Liver (tissue), 3 donors: ENCODE measurements around the gene RORC.

ENCODE experiments used
- ATF3 ChIP-seq: IDR thresholded peaks from 2 replicates; pipeline ENCODE4 v1.6.1; 2016; ENCODE audit warnings: antibody characterized with exemption
- CTCF ChIP-seq: fragments of 150-350 bp; IDR thresholded peaks from 2 replicates; pipeline ENCODE4 v1.5.1; 2017; ENCODE audit warnings: improper control_type of control experiment, low read depth, low read length; ENCODE audit not compliant: missing input control
- EGR1 ChIP-seq, 2 donors: IDR thresholded peaks; 2 replicates each; pipeline ENCODE4 v1.6.1; 2016 to 2018; ENCODE audit warnings: antibody characterized with exemption in 2 of 2, low read depth in 2 of 2
- GABPA ChIP-seq, 2 donors: IDR thresholded peaks in 1 of 2; conservative IDR thresholded peaks in 1 of 2; 2 replicates each; pipeline ENCODE4 v1.6.1; 2016; ENCODE audit warnings: antibody characterized with exemption in 2 of 2, mild to moderate bottlenecking in 1 of 2, moderate library complexity in 1 of 2
- HNF4G ChIP-seq: IDR thresholded peaks from 2 replicates; pipeline ENCODE4 v1.6.1; 2016; ENCODE audit warnings: antibody characterized with exemption
- RAD21 ChIP-seq, 2 donors: IDR thresholded peaks; 2 replicates each; pipeline ENCODE4 v1.6.1; 2016; ENCODE audit warnings: antibody characterized with exemption in 2 of 2, mild to moderate bottlenecking in 2 of 2
- RXRA ChIP-seq, 2 donors: IDR thresholded peaks; 2 replicates each; pipeline ENCODE4 v1.6.1; 2017 to 2018; ENCODE audit warnings: antibody characterized with exemption in 2 of 2, mild to moderate bottlenecking in 1 of 2
- SP1 ChIP-seq: IDR thresholded peaks from 2 replicates; pipeline ENCODE4 v1.6.1; 2018; ENCODE audit warnings: antibody characterized with exemption, mild to moderate bottlenecking
- TAF1 ChIP-seq: conservative IDR thresholded peaks from 2 replicates; pipeline ENCODE4 v1.6.1; 2016; ENCODE audit warnings: antibody characterized with exemption, mild to moderate bottlenecking
- YY1 ChIP-seq: IDR thresholded peaks from 2 replicates; pipeline ENCODE4 v1.6.1; 2016; ENCODE audit warnings: antibody characterized with exemption, mild to moderate bottlenecking
- ZBTB33 ChIP-seq: IDR thresholded peaks from 2 replicates; pipeline ENCODE4 v1.6.1; 2016; ENCODE audit warnings: antibody characterized with exemption
- TF ChIP-seq, protein P1 (sequence below): IDR thresholded peaks from 2 replicates; pipeline ENCODE4 v1.6.1; 2016; ENCODE audit warnings: antibody characterized with exemption
- TF ChIP-seq, protein P2 (sequence below): IDR thresholded peaks from 2 replicates; pipeline ENCODE4 v1.6.1; 2016; ENCODE audit warnings: antibody characterized with exemption, mild to moderate bottlenecking
- donor health status: healthy.
- donor health status: healthy.

GRCh38 chr1:151773702-151774101 lies 57.9 kb downstream of the RORC start:
- TF ChIP-seq CTCF: no peak
- TF ChIP-seq RAD21 (IDR thresholded peaks at IDR 0.05): no peak
- TF ChIP-seq, protein P1, sequence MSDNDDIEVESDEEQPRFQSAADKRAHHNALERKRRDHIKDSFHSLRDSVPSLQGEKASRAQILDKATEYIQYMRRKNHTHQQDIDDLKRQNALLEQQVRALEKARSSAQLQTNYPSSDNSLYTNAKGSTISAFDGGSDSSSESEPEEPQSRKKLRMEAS: no peak
- TF ChIP-seq RXRA (IDR thresholded peaks at IDR 0.05): no peak
- TF ChIP-seq, protein P2, sequence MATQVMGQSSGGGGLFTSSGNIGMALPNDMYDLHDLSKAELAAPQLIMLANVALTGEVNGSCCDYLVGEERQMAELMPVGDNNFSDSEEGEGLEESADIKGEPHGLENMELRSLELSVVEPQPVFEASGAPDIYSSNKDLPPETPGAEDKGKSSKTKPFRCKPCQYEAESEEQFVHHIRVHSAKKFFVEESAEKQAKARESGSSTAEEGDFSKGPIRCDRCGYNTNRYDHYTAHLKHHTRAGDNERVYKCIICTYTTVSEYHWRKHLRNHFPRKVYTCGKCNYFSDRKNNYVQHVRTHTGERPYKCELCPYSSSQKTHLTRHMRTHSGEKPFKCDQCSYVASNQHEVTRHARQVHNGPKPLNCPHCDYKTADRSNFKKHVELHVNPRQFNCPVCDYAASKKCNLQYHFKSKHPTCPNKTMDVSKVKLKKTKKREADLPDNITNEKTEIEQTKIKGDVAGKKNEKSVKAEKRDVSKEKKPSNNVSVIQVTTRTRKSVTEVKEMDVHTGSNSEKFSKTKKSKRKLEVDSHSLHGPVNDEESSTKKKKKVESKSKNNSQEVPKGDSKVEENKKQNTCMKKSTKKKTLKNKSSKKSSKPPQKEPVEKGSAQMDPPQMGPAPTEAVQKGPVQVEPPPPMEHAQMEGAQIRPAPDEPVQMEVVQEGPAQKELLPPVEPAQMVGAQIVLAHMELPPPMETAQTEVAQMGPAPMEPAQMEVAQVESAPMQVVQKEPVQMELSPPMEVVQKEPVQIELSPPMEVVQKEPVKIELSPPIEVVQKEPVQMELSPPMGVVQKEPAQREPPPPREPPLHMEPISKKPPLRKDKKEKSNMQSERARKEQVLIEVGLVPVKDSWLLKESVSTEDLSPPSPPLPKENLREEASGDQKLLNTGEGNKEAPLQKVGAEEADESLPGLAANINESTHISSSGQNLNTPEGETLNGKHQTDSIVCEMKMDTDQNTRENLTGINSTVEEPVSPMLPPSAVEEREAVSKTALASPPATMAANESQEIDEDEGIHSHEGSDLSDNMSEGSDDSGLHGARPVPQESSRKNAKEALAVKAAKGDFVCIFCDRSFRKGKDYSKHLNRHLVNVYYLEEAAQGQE: no peak
- TF ChIP-seq YY1: no peak
- no peak for TF ChIP-seq TAF1
- no peak for TF ChIP-seq GABPA (IDR thresholded peaks at IDR 0.05 in 1 of 2, conservative IDR thresholded peaks at IDR 0.05 in 1 of 2)
- TF ChIP-seq EGR1 (IDR thresholded peaks at IDR 0.05; ENCODE audit: low read depth in 2 of 2): no peak
- TF ChIP-seq ZBTB33: no peak
- TF ChIP-seq SP1: no peak
- no peak for TF ChIP-seq ATF3
- TF ChIP-seq HNF4G: no peak
